Erythroblast (primary cell): Measurements from ENCODE around the gene MYH4.

Source experiments
- GATA1 ChIP-seq: IDR thresholded peaks from 2 replicates; pipeline ENCODE4 v1.6.1; 2011; ENCODE audit warnings: low read depth, mild to moderate bottlenecking, control low read depth, low read length, moderate library complexity
- POLR2A ChIP-seq: IDR thresholded peaks from 2 replicates; pipeline ENCODE4 v1.6.1; 2011; ENCODE audit warnings: mild to moderate bottlenecking, low read length

DNA sequence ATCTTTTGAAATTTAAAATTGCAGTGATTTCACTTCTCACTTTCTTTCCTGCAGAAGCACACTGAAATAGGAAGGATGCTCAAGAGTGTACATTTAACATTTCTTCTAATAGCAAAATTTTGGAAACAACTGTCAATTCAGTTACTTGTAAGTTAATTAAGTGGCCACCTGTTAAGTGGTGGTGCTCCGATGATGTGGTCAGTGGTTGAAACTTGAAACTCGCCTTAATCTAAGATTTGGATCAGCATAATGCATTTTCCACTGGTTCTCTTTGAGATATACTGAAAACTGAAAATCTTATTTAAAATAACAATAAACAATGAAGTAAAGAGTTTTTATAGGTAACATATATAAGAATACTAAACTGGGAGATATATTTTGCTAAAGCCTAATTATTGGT is 40.6 kb downstream of the MYH4 start:
- no peak for TF ChIP-seq POLR2A
- TF ChIP-seq GATA1, result no peak
